Activated CD8-positive, alpha-beta T cell treated with anti-CD3 and anti-CD28 coated beads for 36 hours (primary cell): Measurements from ENCODE around the gene KDM8. TPM values are rescaled to one million over a fixed set of nuclear protein-coding genes. Genes with fewer than 3 reads are reported as not detected.

Experiments used
- ATAC-seq: fragments of 200-7000 bp; cut with Tn5 transposase; one replicate; pipeline ENCODE4 v1.10.0; 2021; ENCODE audit warnings: mild to moderate bottlenecking, moderate library complexity
- CTCF ChIA-PET: fragments of 350-600 bp; sonication (Branson Sonifier 250); formaldehyde crosslinking; loops from one replicate; lab custom pipeline; 2021; ENCODE audit warnings: antibody characterized with exemption; lab: Charles Lee
- POLR2A ChIA-PET: fragments of 350-600 bp; sonication (Branson Sonifier 250); formaldehyde crosslinking; loops from one replicate; lab custom pipeline; 2021; ENCODE audit warnings: antibody characterized with exemption; lab: Charles Lee
- DNase-seq: peaks from one replicate; pipeline ENCODE4 v3.0.0-alpha.2; 2020
- H3K27ac Mint-ChIP-seq: one replicate; pipeline ENCODE4 v1.8.0; 2021; ENCODE audit warnings: mild to moderate bottlenecking, mixed read lengths
- H3K27me3 Mint-ChIP-seq: one replicate; pipeline ENCODE4 v1.8.0; 2021; ENCODE audit warnings: mixed read lengths
- H3K36me3 Mint-ChIP-seq: one replicate; pipeline ENCODE4 v1.8.0; 2021; ENCODE audit warnings: low read depth, mixed read lengths
- H3K4me1 Mint-ChIP-seq: one replicate; pipeline ENCODE4 v1.8.0; 2021; ENCODE audit warnings: low read depth, mixed read lengths
- H3K4me3 Mint-ChIP-seq: one replicate; pipeline ENCODE4 v1.8.0; 2021; ENCODE audit warnings: mild to moderate bottlenecking, moderate library complexity, mixed read lengths
- H3K9me3 Mint-ChIP-seq: one replicate; pipeline ENCODE4 v1.8.0; 2021; ENCODE audit warnings: mixed read lengths
- intact Hi-C: fragments of 100-400 bp; cut with micrococcal nuclease; formaldehyde crosslinking; loops from one replicate; pipeline ENCODE4 v1.10.0; 2022
- total RNA-seq, 2 experiments: library from RNA; stranded (reverse); gene quantifications; one replicate each; pipeline ENCODE4 v1.2.3, GENCODE V29; 2021
- TF ChIP-seq, protein P1 (sequence below): fragments of 200-600 bp; IDR thresholded peaks from one replicate; pipeline ENCODE4 v1.8.0; 2022; ENCODE audit warnings: antibody characterized with exemption, mild to moderate bottlenecking

KDM8 gene
- total RNA-seq, 2 experiments from 2014 or later, result 10.9 to 12.7 TPM

DNA sequence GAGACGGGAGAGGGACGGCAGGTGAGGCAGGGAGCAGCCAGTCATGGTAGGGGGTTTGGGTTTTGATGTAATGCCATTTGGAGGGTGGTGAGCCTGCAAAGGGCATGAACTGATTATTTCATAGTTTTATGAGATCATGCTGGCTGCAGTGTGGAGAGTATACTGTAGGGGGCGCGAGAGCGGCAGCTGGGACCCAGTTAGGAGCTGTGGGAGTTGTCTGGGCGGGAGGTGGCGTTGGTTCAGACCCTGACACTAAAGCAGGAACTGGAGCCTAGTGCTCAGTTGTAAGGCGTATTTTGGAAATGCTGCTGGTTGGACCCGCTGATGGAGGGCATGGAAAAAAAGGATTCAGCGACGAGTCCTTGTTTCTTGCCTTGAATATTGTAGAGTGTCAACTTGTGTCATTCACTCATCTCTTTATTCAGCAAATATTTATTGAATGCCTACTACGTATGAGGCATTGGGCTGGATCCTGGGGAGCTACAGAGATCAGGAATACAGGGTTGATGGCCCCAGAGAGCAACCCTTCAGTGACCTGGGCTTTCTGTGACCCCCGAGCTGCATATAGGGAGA lies 23.7 kb upstream of the KDM8 start:
- H3K27me3 Mint-ChIP-seq, result no peaks in the 10 kb centered on the region
- intact Hi-C loops, result no loop called here
- no peaks in the 10 kb centered on the region for H3K36me3 Mint-ChIP-seq
- no peaks in the 10 kb centered on the region for H3K9me3 Mint-ChIP-seq
- H3K4me3 Mint-ChIP-seq, result no peak overlapping the region
- ChIA-PET CTCF (interaction anchor here (0.5 to 7.2 kb wide), 53 partner anchors 8 to 371 kb away, joined by 3 to 57 read pairs (median 5); partner anchors contain the start of genes GTF3C1, KATNIP and KDM8), POLR2A (interaction anchor here (0.7 to 1.9 kb wide), 6 partner anchors 20 to 224 kb away, joined by 3 to 5 read pairs (median 3); no protein-coding TSS in a partner anchor)
- peaks cover 44% of the 10 kb centered on the region for H3K4me1 Mint-ChIP-seq
- peak; percentile 98 for ATAC-seq
- TF ChIP-seq, protein P1, sequence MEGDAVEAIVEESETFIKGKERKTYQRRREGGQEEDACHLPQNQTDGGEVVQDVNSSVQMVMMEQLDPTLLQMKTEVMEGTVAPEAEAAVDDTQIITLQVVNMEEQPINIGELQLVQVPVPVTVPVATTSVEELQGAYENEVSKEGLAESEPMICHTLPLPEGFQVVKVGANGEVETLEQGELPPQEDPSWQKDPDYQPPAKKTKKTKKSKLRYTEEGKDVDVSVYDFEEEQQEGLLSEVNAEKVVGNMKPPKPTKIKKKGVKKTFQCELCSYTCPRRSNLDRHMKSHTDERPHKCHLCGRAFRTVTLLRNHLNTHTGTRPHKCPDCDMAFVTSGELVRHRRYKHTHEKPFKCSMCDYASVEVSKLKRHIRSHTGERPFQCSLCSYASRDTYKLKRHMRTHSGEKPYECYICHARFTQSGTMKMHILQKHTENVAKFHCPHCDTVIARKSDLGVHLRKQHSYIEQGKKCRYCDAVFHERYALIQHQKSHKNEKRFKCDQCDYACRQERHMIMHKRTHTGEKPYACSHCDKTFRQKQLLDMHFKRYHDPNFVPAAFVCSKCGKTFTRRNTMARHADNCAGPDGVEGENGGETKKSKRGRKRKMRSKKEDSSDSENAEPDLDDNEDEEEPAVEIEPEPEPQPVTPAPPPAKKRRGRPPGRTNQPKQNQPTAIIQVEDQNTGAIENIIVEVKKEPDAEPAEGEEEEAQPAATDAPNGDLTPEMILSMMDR, result peak; percentile 98
- H3K27ac Mint-ChIP-seq, result peak overlapping the region; percentile 43
- peak; percentile 97 for DNase-seq

DNA sequence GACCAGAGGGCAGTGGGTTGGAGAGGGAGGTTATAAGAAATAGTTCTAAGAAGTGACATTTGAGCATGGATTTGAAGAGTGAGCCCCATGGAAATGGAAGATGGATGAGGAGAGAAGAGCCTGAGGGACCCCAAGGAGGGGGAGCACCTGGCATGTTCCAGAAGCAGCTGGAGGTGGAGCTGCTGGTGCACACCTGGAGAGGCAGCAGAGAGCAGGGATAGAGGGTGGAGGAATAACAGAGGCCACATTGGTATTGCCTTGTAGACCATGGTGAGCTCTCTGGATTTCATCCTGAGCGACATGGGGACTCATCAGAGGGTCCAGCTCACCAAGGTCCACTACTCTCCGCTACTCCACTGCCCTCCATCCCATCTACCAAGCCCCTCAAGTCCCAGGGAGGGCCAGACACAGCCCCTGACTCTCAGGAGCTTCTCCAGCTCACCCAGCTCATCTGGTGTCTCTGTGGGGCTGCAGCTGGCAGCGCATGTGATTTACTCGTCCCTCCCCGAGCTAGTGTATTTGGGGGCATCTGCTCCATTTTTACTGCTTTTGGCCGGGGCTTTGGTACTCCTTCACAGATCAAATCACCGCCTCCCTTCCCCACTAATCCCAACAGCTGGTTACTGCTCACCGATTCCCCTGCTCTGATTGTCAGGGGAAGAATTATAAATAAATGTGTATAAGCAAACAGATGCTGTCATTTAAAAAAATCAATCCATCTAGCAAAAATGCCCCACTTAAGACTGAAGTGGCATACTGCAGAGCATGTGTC lies 22.1 kb upstream of the KDM8 start:
- DNase-seq, result no peak
- ChIA-PET POLR2A (interaction anchor here (1.2 kb wide), 1 partner anchor 13 kb away, joined by 3 read pairs; no protein-coding TSS in a partner anchor), CTCF (interaction anchor here (0.8 to 7.2 kb wide), 11 partner anchors 8 to 273 kb away, joined by 3 to 57 read pairs (median 9); partner anchors contain the start of gene KDM8)
- no peaks in the 10 kb centered on the region for H3K27me3 Mint-ChIP-seq
- no peaks in the 10 kb centered on the region for H3K36me3 Mint-ChIP-seq
- intact Hi-C loops, result no loop called here
- H3K9me3 Mint-ChIP-seq, result no peaks in the 10 kb centered on the region
- peaks cover 33% of the 10 kb centered on the region for H3K4me1 Mint-ChIP-seq
- TF ChIP-seq, protein P1, result no peak
- H3K4me3 Mint-ChIP-seq, result no peak overlapping the region
- no peak overlapping the region for H3K27ac Mint-ChIP-seq
- ATAC-seq, result no peak

DNA sequence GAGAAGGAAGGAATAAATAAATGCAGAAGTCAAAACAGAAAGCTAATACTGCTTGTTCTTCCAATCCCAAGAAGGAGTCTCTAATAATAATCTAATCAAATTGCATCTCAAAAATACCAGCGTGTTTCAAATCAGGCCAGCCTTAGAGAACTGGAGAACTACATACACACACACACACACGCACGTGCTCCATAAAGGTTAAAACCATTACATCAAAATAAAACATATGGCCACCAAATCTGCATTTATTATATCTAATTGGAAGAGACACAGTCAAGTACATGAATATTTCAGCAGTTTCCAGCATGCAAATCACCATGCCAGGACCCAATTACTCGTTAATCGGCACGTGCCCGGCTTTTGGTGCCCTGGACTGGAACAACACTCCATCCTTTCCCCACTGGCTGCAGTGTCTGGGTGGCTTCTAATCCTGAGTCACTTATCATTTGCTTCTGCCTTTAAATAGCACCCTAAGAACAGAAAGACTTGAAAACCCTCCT lies 20.4 kb upstream of the KDM8 start:
- no peak overlapping the region for H3K27ac Mint-ChIP-seq
- intact Hi-C loops, result no loop called here
- H3K27me3 Mint-ChIP-seq, result no peaks in the 10 kb centered on the region
- ATAC-seq, result no peak
- no peak overlapping the region for H3K4me3 Mint-ChIP-seq
- no peak for DNase-seq
- ChIA-PET CTCF (interaction anchor here (1.0 kb wide), 1 partner anchor 52 kb away, joined by 3 read pairs; no protein-coding TSS in a partner anchor), POLR2A (interaction anchor here (0.6 kb wide), 1 partner anchor 1972 kb away, joined by 3 read pairs; no protein-coding TSS in a partner anchor)
- H3K36me3 Mint-ChIP-seq, result no peaks in the 10 kb centered on the region
- TF ChIP-seq, protein P1, result no peak
- H3K9me3 Mint-ChIP-seq, result no peaks in the 10 kb centered on the region
- H3K4me1 Mint-ChIP-seq, result peaks cover 20% of the 10 kb centered on the region

DNA sequence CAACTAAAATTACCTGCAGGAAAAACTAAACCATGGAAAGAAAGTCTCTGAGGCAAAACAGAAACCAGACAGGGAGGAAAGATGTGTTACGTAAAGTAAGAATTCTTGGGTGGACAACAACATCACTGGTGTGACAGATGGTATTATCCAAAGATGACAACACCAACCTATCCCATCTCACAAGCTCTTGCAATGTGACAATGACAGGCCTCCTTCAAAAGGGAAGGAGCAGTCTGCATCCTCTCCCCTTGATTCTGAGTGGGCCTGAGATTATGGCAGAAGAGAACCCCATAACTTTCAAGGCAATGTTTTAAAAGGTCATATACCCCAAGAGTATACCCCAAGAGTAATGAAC lies 17.6 kb upstream of the KDM8 start:
- ChIA-PET POLR2A (interaction anchor here (1.2 to 1.4 kb wide), 2 partner anchors 12 to 14 kb away, joined by 3 to 4 read pairs; no protein-coding TSS in a partner anchor), CTCF (interaction anchor here (1.0 to 1.7 kb wide), 4 partner anchors 25 to 182 kb away, joined by 3 to 5 read pairs (median 4); no protein-coding TSS in a partner anchor)
- Mint-ChIP-seq H3K4me3 (no peak overlapping the region), H3K4me1 (peaks cover 2% of the 10 kb centered on the region), H3K9me3 (no peaks in the 10 kb centered on the region), H3K27ac (no peak overlapping the region), H3K27me3 (no peaks in the 10 kb centered on the region), H3K36me3 (no peaks in the 10 kb centered on the region)
- DNase-seq, result no peak
- intact Hi-C loops, result no loop called here
- ATAC-seq, result no peak
- TF ChIP-seq, protein P1, result no peak
